Smooth muscle cell (in vitro differentiated cells): ENCODE measurements around the gene PLET1. TPM values are rescaled to one million over a fixed set of nuclear protein-coding genes. Genes with fewer than 3 reads are reported as not detected.

Source experiments
- DNase-seq: peaks from one replicate; lab custom pipeline; 2025; ENCODE audit not compliant: unreplicated experiment; lab: John Stamatoyannopoulos, UW
- H2AFZ ChIP-seq: fragments of 200-600 bp; sonication (generic); 2 replicates; pipeline ENCODE4 v1.6.0; 2016; ENCODE audit warnings: antibody characterized with exemption, low read depth, mild to moderate bottlenecking
- H3F3A ChIP-seq: fragments of 200-600 bp; sonication (generic); 2 replicates; pipeline ENCODE4 v1.6.0; 2017; ENCODE audit warnings: antibody characterized with exemption, low read depth
- H3K27ac ChIP-seq: fragments of 200-600 bp; sonication (generic); 2 replicates; pipeline ENCODE4 v1.5.1; 2016; ENCODE audit warnings: low read depth, mild to moderate bottlenecking
- H3K27me3 ChIP-seq: fragments of 200-600 bp; sonication (generic); 2 replicates; pipeline ENCODE4 v1.6.1; 2016; ENCODE audit warnings: low read depth, mild to moderate bottlenecking
- H3K36me3 ChIP-seq: fragments of 200-600 bp; sonication (generic); 2 replicates; pipeline ENCODE4 v1.5.1; 2016; ENCODE audit warnings: low read depth
- H3K4me1 ChIP-seq: fragments of 200-600 bp; sonication (generic); 2 replicates; pipeline ENCODE4 v1.5.1; 2016; ENCODE audit warnings: low read depth
- H3K4me2 ChIP-seq: fragments of 200-600 bp; sonication (generic); 2 replicates; pipeline ENCODE4 v1.6.0; 2016; ENCODE audit warnings: mild to moderate bottlenecking
- H3K4me3 ChIP-seq: fragments of 200-600 bp; sonication (generic); 2 replicates; pipeline ENCODE4 v1.5.1; 2016; ENCODE audit warnings: mild to moderate bottlenecking
- H3K79me2 ChIP-seq: fragments of 200-600 bp; sonication (generic); 2 replicates; pipeline ENCODE4 v1.6.0; 2016; ENCODE audit warnings: low read depth, mild to moderate bottlenecking
- H3K9ac ChIP-seq: fragments of 200-600 bp; sonication (generic); 2 replicates; pipeline ENCODE4 v1.6.0; 2016; ENCODE audit warnings: low read depth
- H3K9me3 ChIP-seq: fragments of 200-600 bp; sonication (generic); replicated peaks from 2 replicates; pipeline ENCODE4 v1.5.1; 2016; ENCODE audit warnings: low read depth
- H4K20me1 ChIP-seq: fragments of 200-600 bp; sonication (generic); 2 replicates; pipeline ENCODE4 v1.6.0; 2016; ENCODE audit warnings: low read depth
- CTCF ChIP-seq: fragments of 200-600 bp; sonication (generic); IDR thresholded peaks from 2 replicates; pipeline ENCODE4 v1.5.1; 2017; ENCODE audit warnings: borderline replicate concordance, mild to moderate bottlenecking, antibody characterized with exemption; ENCODE audit not compliant: insufficient read depth, poor library complexity, severe bottlenecking
- WGBS: methylation state at CpG from one replicate; pipeline ENCODE4 v1.1.7; 2016; ENCODE audit warnings: low lambda C conversion rate; 5-methylcytosine and 5-hydroxymethylcytosine counted together
- polyA plus RNA-seq: library from polyadenylated mRNA; unstranded; fragments of >200 nt; fragmentation: Nextera tagmentation; extraction: Ambion mirVana; gene quantifications from 2 replicates; pipeline ENCODE4 v1.2.1, GENCODE V29; 2016
- total RNA-seq: library from RNA; depleted of rRNA; stranded (reverse); fragments of >200 nt; gene quantifications from 2 replicates; pipeline ENCODE4 v1.2.3, GENCODE V29; 2014

Gene PLET1
- total and polyA plus RNA-seq, 2 experiments from 2014 or later = not detected

- H3K4me3 ChIP-seq = peak within 1 kb of the TSS; percentile 77
- H3F3A ChIP-seq = no peaks in the 10 kb centered on the region
- H3K79me2 ChIP-seq = peaks cover 33% of the 10 kb centered on the region
- H3K27me3 ChIP-seq = no peaks in the 10 kb centered on the region
- under 1% methylated on average over 62 of the region's 70 CpGs for WGBS
- no peaks in the 10 kb centered on the region for H4K20me1 ChIP-seq
- peaks cover 8% of the 10 kb centered on the region for H3K4me1 ChIP-seq
- peak; percentile 73 for DNase-seq
- H3K36me3 ChIP-seq = no peaks in the 10 kb centered on the region
- peak within 1 kb of the TSS; percentile 93 for H3K27ac ChIP-seq
- H3K4me2 ChIP-seq = peak within 1 kb of the TSS; percentile 94
- peak within 1 kb of the TSS; percentile 88 for H3K9ac ChIP-seq
- no peaks in the 10 kb centered on the region for H3K9me3 ChIP-seq
- peak within 1 kb of the TSS; percentile 95 for H2AFZ ChIP-seq
- TF ChIP-seq CTCF = no peak
Observed at GRCh38 chr11:112226062-112226830, 34.4 kb downstream of the PLET1 start, which contains the start of gene PTS. Gene PTS, plus strand, starts transcription at chr11:112226428. Its CDS starts 16 bp downstream, at chr11:112226444.

GRCh38 chr11:112225753-112226061, 35.0 kb downstream of the PLET1 start:
- Histone ChIP-seq H3K27me3 (no peaks in the 10 kb centered on the region), H3F3A (no peaks in the 10 kb centered on the region), H2AFZ (peak overlapping the region; percentile 95), H3K4me3 (peak overlapping the region; percentile 77), H3K27ac (peak overlapping the region; percentile 93), H4K20me1 (no peaks in the 10 kb centered on the region), H3K4me2 (peak overlapping the region; percentile 94), H3K9me3 (no peaks in the 10 kb centered on the region), H3K79me2 (peaks cover 29% of the 10 kb centered on the region), H3K36me3 (no peaks in the 10 kb centered on the region), H3K4me1 (peaks cover 8% of the 10 kb centered on the region), H3K9ac (peak overlapping the region; percentile 88)
- DNase-seq = no peak
- WGBS = 28% methylated on average over 7 of the region's 8 CpGs
- no peak for TF ChIP-seq CTCF

- Histone ChIP-seq H4K20me1 (no peaks in the 10 kb centered on the region), H3K27ac (no peak overlapping the region), H3K79me2 (peaks cover 24% of the 10 kb centered on the region), H3K4me2 (no peak overlapping the region), H3K4me3 (no peak overlapping the region), H3K9ac (no peak overlapping the region), H3F3A (no peaks in the 10 kb centered on the region), H3K4me1 (peaks cover 8% of the 10 kb centered on the region), H3K9me3 (no peaks in the 10 kb centered on the region), H2AFZ (no peak overlapping the region), H3K36me3 (no peaks in the 10 kb centered on the region), H3K27me3 (no peaks in the 10 kb centered on the region)
- WGBS = 80% methylated on average over 5 of the region's 5 CpGs
- DNase-seq = no peak
- TF ChIP-seq CTCF = no peak
Observed at GRCh38 chr11:112223754-112224532, 36.7 kb downstream of the PLET1 start.
